ENCODE results near the gene ZNF771. TPM values are rescaled to one million over a fixed set of nuclear protein-coding genes. Genes with fewer than 3 reads are reported as not detected.

Gene ZNF771
- 11.9 and 17.2 TPM in 2 replicates for total RNA-seq

DNA sequence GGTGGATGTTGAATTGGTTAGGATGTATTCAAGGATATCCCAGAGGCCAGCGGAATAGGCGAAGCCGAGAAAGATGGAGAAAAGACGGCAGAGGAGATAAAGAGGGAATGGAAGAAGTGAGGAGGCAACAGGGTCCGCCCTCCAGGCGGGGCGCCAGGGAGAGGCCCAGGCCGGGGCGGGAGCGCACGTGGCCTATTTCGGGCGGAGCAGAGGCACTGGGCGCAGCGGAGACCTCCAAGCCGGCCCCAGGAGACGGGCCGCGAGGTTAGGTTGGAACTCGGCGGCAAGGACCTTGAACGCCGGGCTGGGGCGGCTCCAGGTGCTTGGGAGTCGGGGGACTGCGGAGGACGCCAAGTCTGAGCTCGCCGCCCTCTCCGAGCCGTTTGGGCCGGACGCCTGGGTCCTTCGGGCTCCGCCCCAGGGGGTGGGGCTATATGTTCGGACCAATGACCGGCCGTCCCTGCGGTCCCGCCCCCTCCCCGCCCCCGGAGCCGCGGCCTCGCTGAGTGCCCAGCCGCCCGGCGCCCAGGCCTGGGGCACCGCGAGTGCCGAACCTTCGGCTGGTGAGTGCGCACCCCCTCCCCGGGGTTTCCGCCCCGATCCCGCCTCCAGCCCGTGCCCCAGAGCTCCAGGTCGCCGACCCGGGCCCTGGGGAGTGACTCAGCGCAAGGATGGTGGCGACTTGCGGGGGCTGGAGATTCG, at the start of gene ZNF771:
Gene ZNF771 (plus strand): TSS at position 505 of the 702 bp plus-strand sequence. CDS start 448 bp downstream, outside the sequence.

DNA sequence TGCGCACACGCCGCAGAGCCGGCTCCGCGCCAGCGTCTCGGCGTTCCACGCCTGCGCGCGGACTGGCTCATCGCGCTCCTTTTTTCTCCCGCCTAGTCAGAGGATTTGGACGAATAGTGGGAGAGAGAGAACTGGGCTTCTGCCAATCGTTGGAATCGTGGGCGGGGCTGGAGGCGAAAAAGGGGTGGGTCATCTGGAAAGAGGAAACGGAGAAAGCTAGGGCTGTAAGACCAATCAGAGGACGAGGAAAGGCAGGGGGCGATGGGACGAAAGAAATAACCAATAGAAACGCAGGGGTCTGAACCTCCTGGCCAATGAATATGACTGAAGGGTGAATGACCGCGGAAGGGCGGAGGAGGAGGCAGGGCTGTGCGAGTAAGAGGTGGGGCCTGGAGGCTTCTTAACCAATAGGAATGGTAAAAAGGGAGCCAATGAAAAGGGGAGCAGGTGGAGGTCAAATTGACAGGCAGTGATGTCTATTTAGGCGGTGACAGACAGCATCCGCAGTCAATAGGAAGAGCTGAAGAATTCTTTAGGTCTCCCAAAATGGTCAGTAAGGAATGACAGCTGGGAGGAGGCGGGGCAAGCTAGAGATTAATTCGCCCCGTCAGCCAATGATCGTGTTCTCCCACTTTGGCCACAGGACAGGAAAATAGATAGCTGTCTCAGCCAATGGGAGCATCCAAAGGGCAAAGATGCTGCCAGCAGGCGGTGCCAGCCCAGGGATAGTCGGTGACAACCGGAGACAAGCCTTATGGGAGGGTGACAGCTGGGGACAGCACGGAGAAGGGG, 36.8 kb upstream of the ZNF771 start, which contains the start of gene TBC1D10B:
Gene TBC1D10B (minus strand): TSS at position 39 of the 792 bp plus-strand sequence. CDS start 311 bp downstream, outside the sequence.

DNA sequence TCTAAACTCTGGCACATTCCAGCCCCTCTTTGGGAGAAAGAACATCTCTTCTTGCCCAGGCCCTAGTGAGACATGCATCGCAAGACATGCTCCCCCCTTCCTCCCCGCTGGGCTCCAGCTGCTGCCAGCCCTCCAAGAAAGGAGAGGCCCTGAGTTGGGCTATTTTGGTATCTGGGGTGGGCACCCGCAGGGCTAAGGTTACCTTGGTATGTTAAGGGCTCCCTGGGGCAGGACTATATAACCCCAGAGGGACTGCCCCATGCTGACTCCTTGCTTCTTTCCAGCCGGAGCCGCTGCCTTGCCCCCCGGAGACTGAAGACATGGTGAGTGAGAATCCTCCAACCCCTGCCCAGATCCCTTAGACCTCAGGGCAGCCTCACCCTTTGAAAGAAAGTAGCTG, 32.9 kb upstream of the ZNF771 start, which contains the start of gene MYL11:
Gene MYL11 (plus strand): TSS at position 265 of the 400 bp plus-strand sequence. CDS start 56 bp downstream, at position 321.

DNA sequence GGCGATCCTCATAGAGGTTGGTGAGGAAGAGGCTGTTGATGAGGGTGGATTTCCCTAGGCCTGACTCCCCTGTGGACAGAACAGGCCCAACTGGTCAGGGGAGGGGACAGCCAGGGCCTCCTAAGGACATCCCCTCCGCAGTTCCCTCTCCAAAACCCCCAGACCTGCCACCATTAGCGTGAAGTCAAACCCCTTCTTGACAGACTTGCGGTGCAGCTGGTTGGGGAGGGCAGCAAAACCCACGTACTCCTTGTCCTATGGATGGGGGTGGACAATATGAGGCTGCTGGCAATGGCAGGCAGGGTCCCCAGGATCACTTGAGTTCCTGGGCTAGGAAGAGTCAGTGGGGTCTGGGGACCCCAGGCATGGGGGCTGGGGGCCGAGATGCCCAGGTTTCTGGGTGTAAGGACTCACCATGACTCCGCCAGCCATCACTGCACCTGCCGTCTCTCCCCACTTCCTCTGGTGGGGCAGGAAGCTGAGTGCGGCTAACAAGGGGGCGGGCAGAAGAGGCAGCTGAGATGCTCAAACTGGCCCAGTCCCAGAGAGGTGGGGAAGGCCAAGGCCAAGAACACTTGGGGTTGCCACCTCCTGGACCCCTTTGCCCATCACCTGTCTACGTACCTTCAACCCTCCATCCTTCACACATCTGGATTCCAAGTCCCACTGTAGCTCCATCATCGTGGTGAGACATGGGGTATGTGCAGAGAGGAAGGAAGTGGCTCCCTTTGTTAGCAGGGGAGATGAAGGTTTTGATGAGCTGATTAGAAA, 25.1 kb upstream of the ZNF771 start, which contains the start of gene SEPTIN1:
Gene SEPTIN1 (minus strand): TSS at position 451 of the 771 bp plus-strand sequence. CDS start 19 bp downstream, at position 432.

DNA sequence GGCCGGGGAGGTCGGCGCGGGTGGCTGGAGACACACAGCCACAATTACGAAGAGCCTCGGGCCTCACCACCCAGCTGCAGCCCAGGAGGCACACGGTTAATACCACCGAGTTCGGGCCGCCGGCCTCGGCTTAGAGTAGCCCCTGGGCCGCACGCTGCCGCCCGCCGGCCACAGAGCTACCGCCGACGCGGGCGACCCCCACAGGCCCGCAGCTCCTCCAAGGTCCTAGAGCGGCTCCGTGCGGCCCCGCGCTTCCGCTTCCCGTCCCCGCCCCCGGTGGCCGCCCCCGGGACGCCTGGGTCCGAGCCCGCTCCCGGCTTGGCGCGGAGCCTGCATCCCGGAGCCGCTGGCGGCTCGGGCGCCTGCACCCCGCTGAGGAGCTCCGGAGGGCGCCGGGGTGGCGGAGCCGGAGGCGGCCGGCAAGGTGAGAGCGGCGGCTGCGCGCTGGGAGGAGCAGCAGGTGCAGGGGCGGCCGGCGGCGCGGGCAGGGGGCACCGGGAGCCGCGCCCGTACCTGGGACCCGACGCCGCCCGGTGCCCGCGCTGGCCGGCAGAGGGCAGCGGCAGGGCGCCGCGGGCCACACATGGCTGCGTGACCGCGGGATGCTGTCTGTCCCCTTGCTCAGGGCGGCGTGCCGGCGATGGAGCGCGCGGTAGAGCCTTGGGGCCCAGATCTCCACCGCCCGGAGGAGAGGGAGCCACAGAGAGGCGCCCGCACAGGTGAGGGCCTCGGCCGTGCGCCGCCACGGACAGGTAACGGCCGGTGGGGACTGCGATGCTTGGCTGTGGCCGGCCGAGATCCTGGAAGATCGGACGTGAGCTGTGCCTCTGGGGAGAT, 12.0 kb upstream of the ZNF771 start, which contains the start of gene ZNF48:
Gene ZNF48 (plus strand): TSS at position 266 of the 837 bp plus-strand sequence. CDS start 375 bp downstream, at position 641.

DNA sequence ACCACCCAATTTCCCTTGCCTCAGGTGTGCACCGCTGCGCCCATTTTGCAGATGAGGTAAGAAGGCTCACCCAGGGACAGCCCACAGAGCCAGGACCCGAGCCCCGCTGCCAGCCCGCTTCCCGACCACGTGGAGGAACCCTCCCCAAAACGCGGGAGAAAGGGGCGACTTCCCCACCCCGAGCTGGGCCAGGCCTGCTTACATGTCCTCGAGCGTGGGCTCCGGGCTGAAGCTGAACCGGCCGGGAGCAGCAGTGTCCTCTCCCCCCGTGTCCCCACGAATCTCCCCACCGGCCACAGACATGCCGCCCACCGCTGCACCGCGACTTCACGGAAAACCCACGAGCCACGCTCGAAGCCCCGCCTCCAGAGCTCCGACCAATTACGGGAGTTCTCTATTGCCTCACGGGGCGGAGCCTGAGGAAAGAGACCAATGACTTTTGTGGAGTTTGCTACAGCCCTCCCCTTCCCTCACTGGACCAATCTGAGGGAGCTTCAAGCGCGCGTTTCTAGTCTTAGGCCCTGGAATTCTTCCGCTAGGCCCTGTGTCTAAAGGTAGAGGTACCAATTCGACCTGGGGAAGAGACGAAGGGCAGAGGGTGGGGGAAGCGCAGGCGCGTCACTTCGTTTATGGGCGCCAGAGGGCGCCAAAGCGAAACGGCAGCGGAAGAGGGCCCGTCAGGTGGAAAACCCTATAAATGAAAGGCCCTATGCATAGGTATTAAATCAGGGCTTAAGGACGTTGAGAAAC, 22.4 kb downstream of the ZNF771 start, which contains the start of gene DCTPP1:
Gene DCTPP1 (minus strand): TSS at position 353 of the 750 bp plus-strand sequence. CDS start 50 bp downstream, at position 303.

DNA sequence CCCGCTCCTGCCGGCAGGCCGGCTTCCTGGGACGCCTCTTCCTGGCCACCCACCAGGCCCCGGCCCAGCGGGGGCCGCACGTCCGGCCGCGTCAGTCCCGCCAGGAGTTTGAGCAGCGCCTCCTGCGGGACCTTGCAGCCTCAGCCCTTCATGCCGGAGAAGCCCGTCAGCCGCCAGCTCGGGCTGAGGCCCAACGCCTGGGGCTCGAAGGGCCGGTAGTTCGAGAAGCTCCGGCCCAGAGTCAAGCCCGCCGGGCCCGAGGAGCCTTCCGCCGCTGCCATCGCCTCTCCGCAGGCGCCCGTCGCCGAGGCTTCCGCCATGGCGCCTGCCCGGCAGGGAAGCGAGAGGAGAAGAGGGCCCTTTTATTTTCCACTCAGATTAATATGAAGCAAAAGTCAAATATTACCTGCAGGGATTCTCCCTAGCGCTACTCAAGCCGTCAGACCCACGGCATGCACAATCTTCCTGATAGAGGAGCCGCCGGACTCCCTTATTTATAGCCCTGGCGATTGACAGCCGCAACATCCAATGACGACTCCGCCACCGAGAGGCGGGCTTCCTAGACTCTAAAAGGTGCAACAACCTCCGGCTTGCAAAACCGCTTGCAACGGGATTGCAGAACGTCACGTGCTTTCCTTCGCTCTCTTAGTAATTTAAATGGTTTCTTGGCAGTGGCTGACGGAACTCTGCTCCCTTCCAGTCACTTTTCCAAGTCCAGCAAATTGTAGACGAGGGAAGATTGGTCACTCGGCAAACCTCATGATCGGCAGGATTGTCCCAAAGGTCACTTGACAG, 38.2 kb downstream of the ZNF771 start, which contains the start of gene SEPHS2:
Gene SEPHS2 (minus strand): TSS at position 467 of the 795 bp plus-strand sequence. CDS start 147 bp downstream, at position 320.

Other genes with a start within 250 kb of the ZNF771 start
- gene CORO1A, start 224.0 kb upstream of the ZNF771 start, total RNA-seq = under 0.01 and 0.90 TPM in 2 replicates
- 272 and 348 TPM in 2 replicates for gene BOLA2B, start 213.9 kb upstream of the ZNF771 start, total RNA-seq
- gene SLX1A, start 213.7 kb upstream of the ZNF771 start, total RNA-seq = 16.4 and 43.6 TPM in 2 replicates
- 7.1 and 13.4 TPM in 2 replicates for gene SULT1A3, start 208.4 kb upstream of the ZNF771 start, total RNA-seq
- 0.18 and 1.5 TPM in 2 replicates for gene NPIPB13, start 159.1 kb upstream of the ZNF771 start, total RNA-seq
- gene CD2BP2, start 52.3 kb upstream of the ZNF771 start, total RNA-seq = 42.4 and 48.6 TPM in 2 replicates
- 32.0 and 44.6 TPM in 2 replicates for gene TBC1D10B, start 37.1 kb upstream of the ZNF771 start, total RNA-seq
- not detected in 2 replicates for gene MYL11, start 32.8 kb upstream of the ZNF771 start, total RNA-seq
- gene SEPTIN1, start 25.0 kb upstream of the ZNF771 start, total RNA-seq = not detected in 2 replicates
- 3.7 and 7.6 TPM in 2 replicates for gene ZNF48, start 12.2 kb upstream of the ZNF771 start, total RNA-seq
- gene DCTPP1, start 22.4 kb downstream of the ZNF771 start, total RNA-seq = 14.6 and 19.8 TPM in 2 replicates
- 16.4 and 24.5 TPM in 2 replicates for gene SEPHS2, start 38.3 kb downstream of the ZNF771 start, total RNA-seq
- not detected in 2 replicates for gene ITGAL, start 65.1 kb downstream of the ZNF771 start, total RNA-seq
- gene ZNF768, start 119.0 kb downstream of the ZNF771 start, total RNA-seq = 23.6 and 24.8 TPM in 2 replicates
- 6.9 and 11.3 TPM in 2 replicates for gene ZNF747, start 127.3 kb downstream of the ZNF771 start, total RNA-seq
- 7.3 and 9.0 TPM in 2 replicates for gene ZNF764, start 150.8 kb downstream of the ZNF771 start, total RNA-seq
- gene ZNF688, start 164.1 kb downstream of the ZNF771 start, total RNA-seq = 6.6 and 11.7 TPM in 2 replicates
- 4.9 and 8.1 TPM in 2 replicates for gene ZNF785, start 178.1 kb downstream of the ZNF771 start, total RNA-seq
- 3.6 and 7.5 TPM in 2 replicates for gene ZNF689, start 202.8 kb downstream of the ZNF771 start, total RNA-seq
- 5.0 and 12.6 TPM in 2 replicates for gene PRR14, start 243.4 kb downstream of the ZNF771 start, total RNA-seq

Measured in cardiac atrium fibroblast (primary cell).